Liver (tissue), 3 donors: ENCODE data around the gene SSNA1.
A peak's percentile ranks its signal among the peaks of the same experiment; 100 is the strongest.

Experiments used
- EGR1 ChIP-seq, 2 donors: IDR thresholded peaks; 2 replicates each; pipeline ENCODE4 v1.6.1; 2016 to 2018; ENCODE audit warnings: antibody characterized with exemption in 2 of 2, low read depth in 2 of 2
- SP1 ChIP-seq: IDR thresholded peaks from 2 replicates; pipeline ENCODE4 v1.6.1; 2018; ENCODE audit warnings: antibody characterized with exemption, mild to moderate bottlenecking
- TF ChIP-seq, protein P1 (sequence below): fragments of 150-350 bp; IDR thresholded peaks from 2 replicates; pipeline ENCODE4 v1.5.1; 2017; ENCODE audit warnings: improper control_type of control experiment, low read depth, low read length; ENCODE audit not compliant: missing input control
- TF ChIP-seq, protein P2 (sequence below): IDR thresholded peaks from 2 replicates; pipeline ENCODE4 v1.6.1; 2016; ENCODE audit warnings: antibody characterized with exemption
- donor health status: healthy.
- donor health status: healthy.

DNA sequence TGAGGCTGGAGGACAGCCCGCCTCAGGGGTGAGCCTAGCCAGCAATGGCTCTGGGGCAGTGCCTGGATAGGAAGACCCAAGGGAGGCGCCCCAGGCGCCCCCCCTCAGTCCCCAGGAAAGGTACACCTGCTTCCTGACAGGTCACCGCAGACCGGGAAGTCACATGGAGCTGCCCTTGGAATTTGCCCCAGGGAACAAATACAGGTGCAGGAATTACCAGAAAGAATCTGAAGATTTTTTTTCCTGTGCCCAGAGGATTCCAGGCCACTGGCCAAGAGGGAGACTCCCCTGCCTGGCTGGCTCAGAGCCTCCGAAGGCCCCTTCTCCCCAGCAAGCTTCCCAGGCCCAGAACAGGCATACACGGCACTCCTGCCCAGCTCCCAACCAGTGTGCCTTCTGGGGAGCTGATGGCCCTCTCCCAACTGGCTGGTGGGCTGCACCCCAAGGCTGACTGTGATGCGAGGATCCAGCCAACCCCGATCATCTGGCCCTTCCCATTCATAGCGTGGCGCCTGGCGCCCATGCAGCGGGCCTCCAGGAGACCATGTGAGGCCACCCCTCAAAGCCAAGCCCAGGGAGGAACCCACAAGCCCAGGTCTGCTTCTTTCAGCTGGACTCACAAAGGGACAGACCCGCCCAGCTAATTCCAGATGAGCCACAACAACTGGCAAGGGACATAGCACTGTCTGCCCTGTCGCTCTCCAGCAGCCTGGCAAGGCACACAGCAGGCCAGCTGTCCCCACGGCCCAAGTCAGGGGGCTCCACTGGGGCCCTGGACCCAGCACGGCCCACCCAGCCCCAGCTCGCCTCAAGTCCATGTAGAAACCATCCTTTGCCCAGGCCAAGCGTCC is 9.8 kb downstream of the SSNA1 start:
- TF ChIP-seq, protein P1, sequence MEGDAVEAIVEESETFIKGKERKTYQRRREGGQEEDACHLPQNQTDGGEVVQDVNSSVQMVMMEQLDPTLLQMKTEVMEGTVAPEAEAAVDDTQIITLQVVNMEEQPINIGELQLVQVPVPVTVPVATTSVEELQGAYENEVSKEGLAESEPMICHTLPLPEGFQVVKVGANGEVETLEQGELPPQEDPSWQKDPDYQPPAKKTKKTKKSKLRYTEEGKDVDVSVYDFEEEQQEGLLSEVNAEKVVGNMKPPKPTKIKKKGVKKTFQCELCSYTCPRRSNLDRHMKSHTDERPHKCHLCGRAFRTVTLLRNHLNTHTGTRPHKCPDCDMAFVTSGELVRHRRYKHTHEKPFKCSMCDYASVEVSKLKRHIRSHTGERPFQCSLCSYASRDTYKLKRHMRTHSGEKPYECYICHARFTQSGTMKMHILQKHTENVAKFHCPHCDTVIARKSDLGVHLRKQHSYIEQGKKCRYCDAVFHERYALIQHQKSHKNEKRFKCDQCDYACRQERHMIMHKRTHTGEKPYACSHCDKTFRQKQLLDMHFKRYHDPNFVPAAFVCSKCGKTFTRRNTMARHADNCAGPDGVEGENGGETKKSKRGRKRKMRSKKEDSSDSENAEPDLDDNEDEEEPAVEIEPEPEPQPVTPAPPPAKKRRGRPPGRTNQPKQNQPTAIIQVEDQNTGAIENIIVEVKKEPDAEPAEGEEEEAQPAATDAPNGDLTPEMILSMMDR: no peak
- TF ChIP-seq EGR1 (IDR thresholded peaks at IDR 0.05; ENCODE audit: low read depth in 2 of 2): peak; percentile 21 to 54
- peak; percentile 72 for TF ChIP-seq SP1
- TF ChIP-seq, protein P2, sequence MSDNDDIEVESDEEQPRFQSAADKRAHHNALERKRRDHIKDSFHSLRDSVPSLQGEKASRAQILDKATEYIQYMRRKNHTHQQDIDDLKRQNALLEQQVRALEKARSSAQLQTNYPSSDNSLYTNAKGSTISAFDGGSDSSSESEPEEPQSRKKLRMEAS: peak; percentile 94
